ENCODE results near the gene GPANK1.
A peak's percentile ranks its signal among the peaks of the same experiment; 100 is the strongest.

GPANK1 gene

DNA sequence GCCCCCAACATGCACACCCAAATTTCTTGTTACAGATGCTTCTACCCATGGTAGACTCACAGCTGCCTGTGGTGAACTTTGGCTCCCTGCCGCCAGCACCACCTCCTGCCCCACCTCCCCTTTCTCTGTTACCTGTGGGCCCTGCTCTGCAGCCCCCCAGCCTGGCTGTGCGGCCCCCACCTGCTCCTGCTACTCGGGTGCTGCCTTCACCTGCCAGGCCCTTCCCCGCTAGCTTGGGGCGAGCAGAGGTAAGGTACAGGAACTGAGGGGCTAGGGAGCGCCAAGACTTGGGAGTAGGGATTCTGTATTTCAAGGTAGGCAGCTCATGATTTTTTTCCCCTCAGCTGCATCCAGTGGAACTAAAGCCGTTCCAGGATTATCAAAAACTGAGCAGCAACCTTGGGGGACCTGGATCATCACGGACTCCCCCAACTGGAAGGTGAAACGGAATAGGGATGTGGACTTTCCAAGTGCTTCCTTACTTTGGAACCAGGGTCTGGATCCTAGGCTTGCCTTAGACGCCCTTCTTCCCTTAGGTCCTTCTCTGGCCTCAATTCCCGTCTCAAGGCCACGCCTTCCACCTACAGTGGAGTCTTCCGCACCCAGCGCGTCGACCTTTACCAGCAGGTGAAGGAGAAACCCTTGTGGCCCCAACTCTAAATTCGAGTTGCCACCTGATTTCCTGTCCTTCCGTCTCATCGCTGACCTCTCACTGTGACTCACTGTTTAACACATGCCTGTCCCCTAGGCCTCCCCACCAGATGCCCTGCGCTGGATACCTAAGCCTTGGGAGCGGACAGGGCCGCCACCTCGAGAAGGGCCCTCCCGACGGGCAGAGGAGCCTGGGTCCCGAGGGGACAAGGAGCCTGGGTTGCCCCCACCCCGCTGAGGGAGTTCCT is 27.9 kb downstream of the GPANK1 start:
- no peak for DNase-seq

DNA sequence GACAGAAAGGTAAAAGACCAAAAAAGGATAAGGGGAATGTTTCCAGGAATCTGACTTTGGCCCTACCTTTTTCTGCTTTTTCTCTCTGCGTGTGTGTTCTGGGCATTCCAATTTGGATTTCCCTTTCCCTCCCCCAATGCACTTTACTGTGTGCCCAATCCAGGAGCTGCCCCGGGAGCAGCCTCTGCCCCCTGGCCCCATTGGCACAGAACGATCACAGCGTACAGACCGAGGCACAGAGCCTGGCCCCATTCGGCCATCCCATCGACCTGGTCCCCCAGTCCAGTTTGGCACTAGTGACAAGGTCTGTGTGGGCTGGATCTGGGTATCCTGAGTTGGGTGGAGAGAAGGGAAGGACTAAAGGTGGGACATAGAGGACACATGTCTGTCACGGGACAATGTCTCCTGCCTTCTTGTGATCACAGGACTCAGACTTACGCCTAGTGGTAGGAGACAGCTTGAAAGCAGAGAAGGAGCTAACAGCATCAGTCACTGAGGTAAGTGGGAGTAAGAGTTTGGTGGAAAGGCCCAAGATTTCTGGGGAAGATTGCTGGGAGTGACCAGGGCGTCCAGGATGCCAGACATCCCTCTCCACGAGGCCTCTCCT is 29.7 kb downstream of the GPANK1 start:
- no peak for DNase-seq

DNA sequence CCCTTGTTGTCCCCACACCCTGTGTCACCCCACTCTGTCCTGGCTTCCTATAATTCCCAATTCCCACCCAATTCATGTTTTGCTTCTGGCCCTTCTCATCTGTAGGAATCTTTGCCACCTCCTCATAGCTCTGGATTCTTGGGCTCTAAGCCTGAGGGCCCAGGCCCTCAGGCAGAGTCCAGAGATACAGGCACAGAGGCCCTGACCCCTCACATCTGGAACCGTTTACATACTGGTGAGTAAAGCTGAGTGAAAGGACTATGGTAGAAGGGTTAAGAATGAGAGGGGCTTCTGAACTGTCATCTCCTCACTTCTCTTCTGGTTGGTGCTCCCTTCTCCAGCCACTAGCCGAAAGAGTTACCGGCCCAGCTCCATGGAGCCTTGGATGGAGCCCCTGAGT is 30.7 kb downstream of the GPANK1 start:
- DNase-seq, result no peak

DNA sequence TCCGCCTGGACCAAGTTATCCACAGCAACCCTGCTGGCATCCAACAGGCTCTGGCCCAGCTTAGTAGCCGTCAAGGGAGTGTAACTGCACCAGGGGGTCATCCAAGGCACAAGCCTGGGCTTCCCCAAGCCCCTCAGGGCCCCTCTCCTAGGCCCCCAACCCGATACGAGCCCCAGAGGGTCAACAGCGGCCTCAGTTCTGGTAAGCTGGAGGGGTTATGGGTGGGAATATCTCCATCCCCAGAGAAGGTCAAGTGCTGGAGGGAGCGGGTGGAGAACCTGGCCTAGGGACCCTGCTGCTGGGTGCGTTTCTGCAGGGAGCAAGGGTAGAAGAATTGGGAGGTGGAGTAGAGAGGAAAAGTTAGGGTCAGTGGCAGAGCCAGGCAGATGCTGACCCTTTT is 31.4 kb downstream of the GPANK1 start:
- DNase-seq, result no peak

DNA sequence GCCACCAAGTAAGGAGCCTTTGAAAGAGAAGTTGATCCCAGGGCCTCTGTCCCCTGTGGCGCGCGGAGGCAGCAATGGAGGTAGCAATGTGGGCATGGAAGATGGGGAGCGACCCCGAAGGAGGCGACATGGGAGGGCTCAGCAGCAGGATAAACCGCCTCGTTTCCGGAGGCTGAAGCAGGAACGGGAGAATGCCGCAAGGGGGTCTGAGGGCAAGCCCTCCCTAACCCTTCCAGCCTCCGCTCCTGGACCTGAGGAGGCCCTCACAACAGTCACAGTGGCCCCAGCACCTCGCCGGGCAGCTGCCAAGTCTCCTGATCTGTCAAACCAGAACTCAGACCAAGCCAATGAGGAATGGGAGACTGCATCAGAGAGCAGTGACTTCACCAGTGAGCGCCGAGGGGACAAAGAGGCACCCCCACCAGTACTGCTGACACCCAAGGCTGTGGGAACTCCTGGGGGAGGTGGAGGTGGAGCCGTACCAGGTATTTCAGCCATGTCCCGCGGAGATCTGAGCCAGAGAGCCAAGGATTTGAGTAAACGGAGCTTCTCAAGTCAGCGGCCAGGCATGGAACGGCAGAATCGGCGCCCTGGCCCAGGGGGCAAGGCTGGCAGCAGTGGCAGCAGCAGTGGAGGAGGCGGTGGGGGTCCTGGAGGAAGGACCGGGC is 32.4 kb downstream of the GPANK1 start:
- no peak for DNase-seq

DNA sequence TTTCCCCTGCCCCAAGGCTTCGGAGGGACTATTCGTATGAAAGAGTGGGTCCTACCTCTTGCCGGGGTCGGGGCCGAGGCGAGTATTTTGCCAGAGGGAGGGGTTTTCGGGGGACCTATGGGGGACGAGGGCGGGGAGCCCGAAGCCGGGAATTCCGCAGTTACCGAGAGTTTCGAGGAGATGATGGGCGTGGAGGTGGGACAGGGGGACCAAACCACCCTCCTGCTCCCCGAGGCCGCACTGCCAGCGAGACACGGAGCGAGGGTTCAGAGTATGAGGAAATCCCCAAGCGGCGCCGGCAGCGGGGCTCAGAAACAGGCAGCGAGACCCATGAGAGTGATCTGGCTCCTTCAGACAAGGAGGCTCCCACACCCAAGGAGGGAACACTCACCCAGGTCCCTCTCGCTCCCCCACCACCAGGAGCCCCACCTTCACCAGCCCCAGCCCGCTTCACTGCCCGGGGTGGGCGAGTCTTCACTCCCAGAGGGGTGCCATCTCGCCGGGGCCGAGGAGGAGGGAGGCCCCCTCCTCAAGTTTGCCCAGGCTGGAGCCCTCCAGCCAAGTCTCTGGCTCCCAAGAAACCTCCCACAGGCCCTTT is 33.0 kb downstream of the GPANK1 start:
- no peak for DNase-seq

DNA sequence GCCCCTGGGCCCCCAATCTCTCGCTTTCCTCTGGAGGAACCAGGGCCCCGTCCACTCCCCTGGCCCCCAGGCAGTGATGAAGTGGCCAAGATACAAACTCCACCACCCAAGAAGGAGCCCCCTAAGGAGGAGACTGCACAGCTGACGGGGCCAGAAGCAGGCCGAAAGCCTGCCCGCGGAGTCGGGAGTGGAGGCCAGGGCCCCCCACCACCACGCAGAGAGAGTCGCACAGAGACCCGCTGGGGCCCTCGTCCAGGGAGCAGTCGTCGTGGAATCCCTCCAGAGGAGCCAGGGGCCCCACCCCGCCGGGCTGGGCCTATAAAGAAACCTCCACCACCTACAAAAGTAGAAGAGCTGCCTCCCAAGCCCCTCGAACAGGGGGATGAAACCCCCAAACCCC is 33.6 kb downstream of the GPANK1 start:
- DNase-seq, result no peak

DNA sequence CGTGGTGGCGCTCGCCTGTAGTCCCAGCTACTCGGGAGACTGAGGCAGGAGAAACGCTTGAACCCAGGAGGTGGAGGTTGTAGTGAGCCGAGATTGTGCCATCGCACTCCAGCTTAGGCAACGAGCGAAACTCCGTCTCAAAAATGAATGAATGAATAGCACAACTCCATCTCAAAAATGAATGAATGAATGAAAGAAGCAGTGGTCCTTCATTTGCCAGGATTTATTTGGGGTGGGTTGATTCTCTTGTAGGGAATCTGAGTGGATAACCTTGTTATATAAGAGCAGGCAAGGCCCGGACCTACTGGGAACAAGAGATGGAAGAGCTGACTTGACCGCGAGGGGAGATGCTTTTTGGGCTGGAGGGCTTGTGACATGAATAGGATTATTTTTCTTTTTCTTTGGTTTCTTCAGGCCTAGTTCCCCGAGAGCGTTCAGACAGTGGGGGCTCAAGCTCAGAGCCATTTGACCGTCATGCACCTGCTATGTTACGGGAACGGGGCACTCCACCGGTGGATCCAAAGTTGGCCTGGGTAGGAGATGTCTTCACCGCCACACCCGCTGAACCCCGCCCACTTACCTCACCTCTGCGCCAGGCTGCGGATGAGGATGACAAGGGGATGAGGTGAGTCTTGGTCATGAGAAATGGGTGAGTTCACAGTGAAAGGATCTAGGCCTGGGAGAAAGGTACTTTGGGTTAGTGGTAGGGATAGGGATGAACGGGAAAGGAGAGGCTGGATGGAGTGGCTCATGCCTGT is 34.4 kb downstream of the GPANK1 start:
- DNase-seq, result no peak

DNA sequence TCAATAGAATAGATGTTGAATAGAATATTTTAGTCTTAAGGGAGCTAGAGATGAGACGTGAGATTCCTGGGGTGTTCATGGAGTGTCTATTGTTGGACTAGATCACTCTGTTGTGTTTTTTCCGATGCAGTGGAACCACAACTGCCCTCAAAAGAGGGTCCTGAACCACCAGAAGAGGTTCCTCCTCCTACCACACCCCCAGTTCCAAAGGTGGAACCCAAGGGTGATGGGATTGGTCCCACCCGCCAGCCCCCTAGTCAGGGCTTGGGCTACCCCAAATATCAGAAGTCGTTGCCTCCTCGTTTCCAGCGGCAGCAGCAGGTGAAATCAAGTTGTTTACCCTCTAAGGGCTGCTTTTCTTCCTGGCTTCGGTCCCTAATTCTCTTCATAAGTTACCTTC is 35.8 kb downstream of the GPANK1 start:
- DNase-seq, result no peak

DNA sequence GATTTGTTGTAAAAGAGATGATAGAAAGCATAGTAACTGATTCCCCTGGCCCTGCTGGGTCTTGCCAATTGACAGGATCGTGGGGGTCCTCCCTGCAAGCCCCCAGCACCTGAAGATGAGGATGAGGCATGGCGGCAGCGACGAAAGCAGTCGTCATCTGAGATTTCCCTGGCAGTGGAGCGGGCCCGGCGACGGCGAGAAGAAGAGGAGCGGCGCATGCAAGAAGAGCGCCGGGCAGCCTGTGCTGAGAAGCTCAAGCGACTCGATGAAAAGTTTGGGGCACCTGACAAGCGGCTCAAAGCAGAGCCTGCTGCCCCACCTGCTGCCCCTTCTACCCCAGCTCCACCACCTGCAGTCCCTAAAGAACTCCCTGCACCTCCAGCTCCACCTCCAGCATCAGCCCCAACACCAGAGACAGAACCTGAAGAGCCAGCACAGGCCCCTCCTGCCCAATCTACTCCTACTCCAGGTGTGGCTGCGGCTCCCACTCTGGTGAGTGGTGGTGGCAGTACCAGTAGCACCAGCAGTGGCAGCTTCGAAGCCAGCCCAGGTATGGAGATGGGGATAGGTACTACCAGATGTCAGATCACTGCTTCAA is 37.0 kb downstream of the GPANK1 start:
- no peak for DNase-seq

DNA sequence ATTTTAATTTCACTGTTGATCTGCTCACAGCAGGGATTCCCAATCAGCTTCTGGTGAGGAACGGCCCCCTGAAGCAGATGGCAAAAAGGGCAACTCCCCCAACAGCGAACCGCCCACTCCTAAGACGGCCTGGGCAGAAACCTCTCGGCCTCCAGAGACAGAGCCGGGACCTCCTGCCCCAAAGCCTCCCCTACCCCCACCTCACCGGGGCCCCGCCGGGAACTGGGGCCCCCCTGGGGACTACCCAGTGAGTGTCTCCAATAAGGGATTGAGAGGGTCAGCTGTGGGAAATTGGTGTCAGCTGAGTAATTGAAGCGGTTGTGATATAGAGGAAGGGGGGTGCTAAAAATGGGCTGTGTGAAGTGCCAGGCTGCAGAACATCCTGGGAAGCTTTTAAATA is 37.8 kb downstream of the GPANK1 start:
- DNase-seq, result no peak

DNA sequence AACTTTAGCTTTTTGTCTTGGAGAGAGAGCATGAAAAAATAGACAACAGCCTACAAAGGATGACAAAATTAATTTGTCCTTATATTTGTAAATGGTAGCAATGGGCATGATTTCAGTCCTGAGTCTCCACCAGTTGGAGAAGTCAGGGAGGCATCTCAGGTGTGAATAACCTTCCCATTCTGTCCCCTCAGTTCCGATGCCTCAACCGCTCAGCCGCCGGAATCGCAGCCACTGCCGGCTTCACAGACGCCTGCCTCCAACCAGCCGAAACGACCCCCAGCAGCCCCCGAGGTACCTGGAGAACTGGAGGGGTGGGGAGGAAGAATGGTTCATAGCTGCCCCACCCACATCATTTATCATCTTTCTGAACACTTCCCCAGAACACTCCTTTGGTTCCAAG is 40.7 kb downstream of the GPANK1 start:
- DNase-seq, result no peak

DNA sequence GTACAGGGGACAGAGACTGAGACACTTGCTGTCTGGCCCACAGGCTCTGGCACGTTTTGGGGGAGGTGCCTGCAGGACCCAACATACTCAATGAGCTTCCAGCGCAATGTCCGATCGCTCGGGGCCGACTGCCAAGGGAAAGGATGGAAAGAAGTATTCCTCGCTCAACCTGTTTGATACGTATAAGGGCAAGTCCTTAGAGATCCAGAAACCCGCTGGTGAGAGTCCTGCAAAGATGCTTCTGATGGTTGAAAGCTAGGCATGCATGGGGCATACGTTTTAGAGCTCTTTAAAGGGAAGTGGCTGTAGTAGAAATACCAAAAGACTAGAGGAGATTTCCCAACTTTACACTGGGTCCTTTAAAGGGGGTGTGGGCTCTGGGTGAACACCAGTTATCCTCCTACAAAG is 42.1 kb downstream of the GPANK1 start:
- no peak for DNase-seq

DNA sequence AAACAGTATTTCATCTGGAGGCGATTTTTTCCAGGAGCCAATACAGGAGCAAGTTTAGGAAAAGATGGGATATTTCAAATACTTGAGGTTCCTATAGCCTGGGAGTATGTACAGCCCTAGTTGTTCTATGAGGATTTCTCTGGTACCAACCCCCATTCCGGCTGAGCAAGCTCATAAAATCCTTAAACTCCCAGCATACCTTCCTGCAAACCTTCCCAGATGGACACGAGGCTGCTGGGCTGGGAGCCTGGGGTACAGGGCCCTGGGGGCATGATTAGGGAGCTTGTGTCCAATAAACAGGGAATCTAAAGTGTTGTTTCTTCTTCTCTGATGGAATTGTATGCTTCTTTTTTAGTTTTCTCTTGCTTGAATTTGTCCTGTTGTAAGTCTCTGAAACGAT is 42.8 kb downstream of the GPANK1 start:
- no peak for DNase-seq

DNA sequence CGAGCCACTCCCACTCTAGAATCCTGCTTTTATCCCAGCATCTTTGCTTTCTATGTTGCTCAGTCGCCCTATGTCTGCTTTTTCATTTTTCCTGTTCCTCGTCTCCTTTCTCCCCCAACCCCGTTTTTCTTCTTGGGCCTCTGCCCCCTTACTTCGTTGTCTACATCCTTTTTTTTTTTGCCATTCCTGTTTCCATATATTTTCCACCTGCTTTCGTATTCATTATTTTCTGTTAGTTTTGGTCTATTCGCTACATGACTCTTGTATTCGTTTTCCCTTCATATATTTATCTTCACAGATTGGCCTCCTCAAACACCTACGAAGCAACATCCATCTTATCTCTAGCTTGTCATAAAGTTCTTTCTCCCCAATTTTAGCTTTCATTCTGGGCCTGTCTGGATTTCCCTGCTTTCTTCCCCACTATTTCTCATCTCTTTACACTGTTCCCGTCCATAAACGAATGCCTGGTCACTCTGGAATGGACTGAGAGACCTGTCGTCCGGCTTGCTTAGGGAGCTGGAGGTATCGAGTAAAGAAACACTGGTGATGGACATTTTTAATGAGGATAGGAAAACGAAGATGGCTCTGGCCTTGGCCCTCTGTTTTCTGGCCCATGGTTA is 43.4 kb downstream of the GPANK1 start:
- DNase-seq, result no peak

DNA sequence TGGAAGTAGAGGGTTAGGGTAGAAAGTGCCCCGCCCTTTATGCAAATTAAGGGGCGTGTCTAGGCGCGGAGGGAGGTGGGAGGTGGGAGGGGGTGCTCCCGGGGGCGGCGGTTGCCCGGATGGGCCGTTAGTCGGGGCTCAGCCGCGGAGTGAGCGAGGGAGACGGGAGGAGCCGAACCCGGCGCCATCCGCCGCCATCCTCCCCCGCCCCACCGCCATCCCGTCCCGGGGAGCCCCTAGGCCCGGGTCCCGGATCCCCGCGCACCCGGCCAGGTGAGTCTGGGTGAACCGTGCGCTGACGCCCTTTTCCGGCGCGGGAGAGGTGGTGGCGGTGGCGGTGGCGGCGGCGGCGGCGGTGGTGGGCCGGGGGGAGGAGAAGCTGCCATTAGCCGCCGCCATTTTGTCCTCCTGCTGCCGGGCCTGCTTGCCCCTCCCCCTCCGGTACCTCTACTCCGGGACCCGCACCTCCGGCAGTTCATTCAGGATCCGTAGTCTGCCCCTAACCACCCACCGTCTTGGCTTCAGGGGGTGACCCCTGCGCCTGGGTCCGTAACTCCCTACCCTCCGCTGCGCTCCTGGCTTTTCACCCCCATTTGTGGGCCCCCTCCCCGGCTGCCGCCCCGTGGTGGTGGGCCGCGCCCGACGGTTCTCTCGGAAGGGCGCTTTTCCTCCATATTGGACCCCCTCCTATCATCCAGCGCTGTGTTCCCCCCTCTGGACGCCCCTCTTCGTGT is 44.0 kb downstream of the GPANK1 start, which contains the start of gene PRRC2A:
PRRC2A (plus strand) TSS at position 130 of the 734 bp plus-strand sequence. CDS start 2,075 bp downstream, outside the sequence.
- DNase-seq, result peak; percentile 95

DNA sequence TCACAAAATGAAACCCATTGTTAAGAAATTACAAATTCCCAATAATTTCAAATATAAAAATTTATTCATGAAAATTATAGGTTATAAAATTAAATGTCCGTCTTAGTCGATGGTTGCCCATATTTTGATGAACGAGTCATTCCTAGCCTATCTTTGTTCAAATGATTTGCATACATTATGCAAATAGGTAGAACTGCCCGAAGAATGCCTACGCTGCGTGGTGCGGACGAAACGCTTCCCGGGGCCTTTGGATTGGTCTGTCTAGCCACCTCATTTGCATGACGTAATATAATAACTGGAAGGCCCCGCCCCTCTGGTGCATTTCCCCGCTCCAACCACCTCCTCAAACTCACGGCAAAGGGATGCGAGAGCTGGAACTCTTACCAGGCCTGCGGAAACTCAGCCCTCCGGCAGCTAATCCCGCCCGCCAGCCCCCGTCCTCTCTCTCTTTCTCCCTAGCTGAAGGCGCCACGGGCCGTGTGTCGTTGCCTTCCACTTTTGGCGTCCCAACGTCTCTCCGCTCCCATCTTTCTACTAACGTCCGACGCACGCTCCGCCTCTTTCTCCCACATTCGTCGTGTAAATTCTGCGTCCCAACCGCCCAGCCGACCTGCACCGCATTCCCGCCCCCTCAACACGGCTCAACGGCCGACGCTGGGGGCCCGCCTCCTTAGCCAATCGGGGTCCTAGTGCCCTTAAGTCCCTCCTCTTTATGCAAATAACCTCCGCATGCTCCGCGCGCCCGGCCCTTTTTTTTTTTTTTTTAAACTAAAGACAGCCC is 44.8 kb downstream of the GPANK1 start:
- peak; percentile 96 for DNase-seq

DNA sequence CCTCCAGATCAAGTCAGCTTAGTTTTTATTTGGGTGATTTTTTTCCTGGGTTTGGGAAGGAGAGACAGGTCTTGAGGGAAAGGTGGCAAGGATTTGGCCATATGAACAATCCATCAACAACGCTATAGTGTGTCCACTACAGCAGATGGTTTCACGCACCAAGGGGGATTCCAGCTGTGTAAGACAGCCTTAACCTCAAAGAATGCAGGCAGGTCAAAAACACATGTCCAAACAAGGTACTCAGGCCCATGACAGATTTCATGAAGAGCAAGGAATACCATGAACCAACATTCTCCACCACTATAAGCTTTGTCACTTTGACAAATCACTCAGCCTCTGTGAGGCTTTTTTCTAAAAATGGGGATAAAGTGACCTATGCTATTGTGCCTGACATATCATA is 47.8 kb downstream of the GPANK1 start:
- no peak for DNase-seq

DNA sequence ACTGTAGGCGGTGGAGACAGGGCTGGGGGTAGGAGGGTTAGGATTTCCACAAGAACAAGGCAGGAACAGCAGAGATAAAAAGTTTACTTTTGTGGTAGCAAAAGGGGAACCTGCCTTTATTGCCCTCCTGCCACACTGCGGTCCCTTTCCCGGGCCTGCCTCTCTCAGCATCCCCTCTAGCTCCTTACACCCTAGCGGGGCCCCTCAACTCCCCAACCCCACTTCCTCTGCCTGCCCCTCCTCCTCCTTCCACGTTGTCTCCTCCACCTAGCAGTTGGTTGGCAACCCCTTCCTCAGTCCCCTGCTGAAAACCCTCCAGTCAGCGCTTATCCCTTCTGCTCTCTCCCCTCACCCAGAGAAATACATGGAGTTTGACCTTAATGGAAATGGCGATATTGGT is 49.0 kb downstream of the GPANK1 start:
- no peak for DNase-seq
